ENCODE measurements around the gene SLC26A9. TPM values are rescaled to one million over a fixed set of nuclear protein-coding genes. Genes with fewer than 3 reads are reported as not detected.

SLC26A9 gene
- total RNA-seq, 1 experiment from 2014 or later: not detected

- DNase-seq (ENCODE audit: low read depth, low spot score): no peak
- in situ Hi-C loops (cut with HindIII; ENCODE audit: low pct_unique_long_range_greater_than_20kb, low sequenced_read_pairs): no loop called here
Observed at GRCh38 chr1:205976036-205976435, 32.8 kb upstream of the SLC26A9 start.

GRCh38 chr1:205975387-205975998 lies 32.2 kb upstream of the SLC26A9 start:
- DNase-seq (ENCODE audit: low read depth, low spot score): no peak
- in situ Hi-C loops (cut with HindIII; ENCODE audit: low pct_unique_long_range_greater_than_20kb, low sequenced_read_pairs): no loop called here

DNA sequence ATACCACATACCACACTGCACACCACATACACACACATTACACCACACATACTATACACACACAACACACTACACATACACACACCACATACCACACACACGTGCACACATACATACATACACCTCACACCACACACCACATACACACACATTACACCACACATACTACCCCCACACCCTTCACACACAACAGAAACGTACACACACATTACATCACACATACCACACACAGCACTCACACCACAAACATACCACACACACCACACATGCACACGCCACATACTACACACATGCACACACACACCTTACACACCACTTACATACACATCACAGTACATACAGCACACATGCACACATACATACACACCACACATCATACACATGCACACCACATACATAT lies 31.5 kb upstream of the SLC26A9 start:
- in situ Hi-C loops (cut with HindIII; ENCODE audit: low pct_unique_long_range_greater_than_20kb, low sequenced_read_pairs): no loop called here

DNA sequence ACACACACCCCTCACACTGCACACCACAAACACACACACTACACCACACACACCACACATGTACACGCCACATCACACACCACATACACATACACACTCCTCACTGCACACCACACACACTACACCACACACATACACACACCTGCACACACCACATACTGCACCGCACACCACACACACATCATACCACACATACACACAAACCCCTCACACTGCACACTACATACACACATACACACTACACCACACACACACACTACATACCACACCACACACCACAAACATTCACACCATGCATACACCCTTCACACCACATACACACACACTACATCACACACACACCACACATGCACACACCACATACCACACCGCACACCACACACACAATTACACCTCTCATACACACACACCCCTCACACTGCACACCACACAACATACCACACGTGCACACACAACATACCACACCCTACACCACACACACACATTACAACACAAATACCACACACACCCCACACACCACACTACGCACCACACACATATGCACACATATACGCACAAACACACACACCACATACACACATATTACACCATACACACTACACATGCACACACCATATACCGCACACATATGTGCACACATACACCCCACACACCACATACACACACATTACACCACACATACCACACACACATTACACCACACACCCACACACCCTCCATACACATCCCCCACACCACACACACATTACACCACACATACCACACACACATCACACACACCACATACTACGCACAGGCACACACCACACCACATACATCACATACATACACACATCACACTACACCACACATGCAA lies 30.3 kb upstream of the SLC26A9 start:
- in situ Hi-C loops (cut with HindIII; ENCODE audit: low pct_unique_long_range_greater_than_20kb, low sequenced_read_pairs): no loop called here
- DNase-seq (ENCODE audit: low read depth, low spot score): no peak

More for the DNA sequence above, 31.5 kb upstream of the SLC26A9 start:
- DNase-seq (ENCODE audit: low read depth, low spot score): no peak

- in situ Hi-C loops (cut with HindIII; ENCODE audit: low pct_unique_long_range_greater_than_20kb, low sequenced_read_pairs): no loop called here
- DNase-seq (ENCODE audit: low read depth, low spot score): no peak
Observed at GRCh38 chr1:205972491-205973168, 29.4 kb upstream of the SLC26A9 start.

GRCh38 chr1:205972081-205972480 lies 28.8 kb upstream of the SLC26A9 start:
- no peak for DNase-seq (ENCODE audit: low read depth, low spot score)
- in situ Hi-C loops (cut with HindIII; ENCODE audit: low pct_unique_long_range_greater_than_20kb, low sequenced_read_pairs): no loop called here

GRCh38 chr1:205971082-205971481 lies 27.8 kb upstream of the SLC26A9 start:
- in situ Hi-C loops (cut with HindIII; ENCODE audit: low pct_unique_long_range_greater_than_20kb, low sequenced_read_pairs): no loop called here
- DNase-seq (ENCODE audit: low read depth, low spot score): peak; percentile 36

DNA sequence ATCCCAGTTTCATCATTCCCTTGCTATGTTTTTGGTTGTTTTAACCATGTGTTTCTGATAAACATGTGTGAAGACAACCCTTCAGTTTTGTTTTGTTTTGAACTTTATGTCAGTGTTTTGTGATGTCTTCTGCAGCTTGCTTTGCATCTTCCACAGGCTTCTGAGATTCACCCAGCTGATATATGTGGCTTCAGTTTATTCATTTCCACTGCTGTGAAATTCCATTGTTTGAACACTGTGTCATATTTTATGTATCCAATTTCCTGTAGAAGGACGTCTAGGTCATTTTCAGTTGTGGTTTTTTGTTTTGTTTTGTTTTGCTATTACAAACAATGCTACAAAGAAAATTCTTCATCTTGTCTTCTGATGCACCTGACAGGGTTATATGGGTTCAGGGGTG lies 27.2 kb upstream of the SLC26A9 start:
- no peak for DNase-seq (ENCODE audit: low read depth, low spot score)
- in situ Hi-C loops (cut with HindIII; ENCODE audit: low pct_unique_long_range_greater_than_20kb, low sequenced_read_pairs): no loop called here

- no peak for DNase-seq (ENCODE audit: low read depth, low spot score)
- in situ Hi-C loops (cut with HindIII; ENCODE audit: low pct_unique_long_range_greater_than_20kb, low sequenced_read_pairs): no loop called here
Observed at GRCh38 chr1:205969229-205969628, 26.0 kb upstream of the SLC26A9 start.

- DNase-seq (ENCODE audit: low read depth, low spot score): no peak
- in situ Hi-C loops (cut with HindIII; ENCODE audit: low pct_unique_long_range_greater_than_20kb, low sequenced_read_pairs): no loop called here
Observed at GRCh38 chr1:205967554-205968335, 24.5 kb upstream of the SLC26A9 start.

GRCh38 chr1:205965036-205965884 lies 22.0 kb upstream of the SLC26A9 start:
- in situ Hi-C loops (cut with HindIII; ENCODE audit: low pct_unique_long_range_greater_than_20kb, low sequenced_read_pairs): no loop called here
- DNase-seq (ENCODE audit: low read depth, low spot score): no peak

DNA sequence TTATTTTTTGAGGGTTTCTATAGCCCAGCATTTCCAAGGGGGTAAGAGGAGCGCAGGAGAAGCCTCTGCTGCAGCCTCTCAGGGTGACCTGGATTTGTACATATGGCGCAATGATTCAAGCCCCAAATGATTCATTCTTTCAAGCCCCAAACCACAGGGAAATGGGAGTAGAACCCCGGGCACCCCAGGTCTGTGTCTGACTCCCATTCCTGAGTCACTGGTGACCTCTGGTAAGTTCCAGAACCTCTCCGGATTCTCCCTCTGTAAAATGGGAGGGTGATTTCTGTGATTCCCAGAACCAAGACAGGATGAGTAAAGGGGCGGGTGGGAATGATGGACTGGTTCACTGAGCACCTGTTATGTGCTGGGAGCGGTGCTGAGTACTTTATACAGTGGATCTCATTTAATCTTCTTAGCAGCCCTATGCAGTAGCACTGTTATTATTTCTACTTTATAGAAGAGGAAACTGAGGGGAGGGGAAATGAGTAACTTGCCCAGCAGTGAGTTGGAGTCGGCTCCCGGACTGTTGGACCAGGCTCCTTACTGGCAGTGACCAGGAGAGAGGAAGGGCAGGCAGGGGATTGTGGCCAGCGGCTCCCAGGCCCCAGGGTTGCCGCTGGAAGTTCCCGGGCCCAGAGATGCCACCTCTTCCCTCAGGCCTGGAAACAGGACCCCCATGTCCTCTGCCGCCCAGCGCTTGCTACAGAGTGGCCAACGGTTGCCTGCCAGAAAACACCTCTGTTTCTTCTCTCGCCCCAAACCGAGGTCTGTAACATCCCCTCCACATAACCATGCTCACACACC lies 20.3 kb upstream of the SLC26A9 start:
- no peak for DNase-seq (ENCODE audit: low read depth, low spot score)

DNA sequence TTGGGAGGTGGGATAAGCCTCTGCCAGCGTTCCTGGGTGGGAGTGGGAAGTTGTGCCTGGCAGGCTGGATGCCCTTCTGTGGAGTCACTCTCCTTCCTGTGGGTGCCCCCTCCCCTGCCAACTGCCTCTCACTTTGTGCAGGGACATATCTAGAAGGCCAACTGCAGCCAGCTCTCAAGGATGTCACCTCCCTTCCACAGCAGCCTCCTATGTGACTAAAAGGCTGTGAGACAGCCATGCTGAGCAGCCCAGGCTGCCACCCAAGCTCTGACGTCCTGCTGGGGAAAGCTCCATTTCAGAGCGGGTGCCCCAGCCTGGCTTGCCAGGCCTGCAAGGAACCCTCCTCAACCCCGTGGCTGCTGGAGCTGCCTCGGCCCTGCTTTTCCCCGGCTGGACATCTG lies 19.6 kb upstream of the SLC26A9 start:
- DNase-seq (ENCODE audit: low read depth, low spot score): no peak
- in situ Hi-C loops (cut with HindIII; ENCODE audit: low pct_unique_long_range_greater_than_20kb, low sequenced_read_pairs): no loop called here

More for the DNA sequence above, 20.3 kb upstream of the SLC26A9 start:
- in situ Hi-C loops (cut with HindIII; ENCODE audit: low pct_unique_long_range_greater_than_20kb, low sequenced_read_pairs): no loop called here

DNA sequence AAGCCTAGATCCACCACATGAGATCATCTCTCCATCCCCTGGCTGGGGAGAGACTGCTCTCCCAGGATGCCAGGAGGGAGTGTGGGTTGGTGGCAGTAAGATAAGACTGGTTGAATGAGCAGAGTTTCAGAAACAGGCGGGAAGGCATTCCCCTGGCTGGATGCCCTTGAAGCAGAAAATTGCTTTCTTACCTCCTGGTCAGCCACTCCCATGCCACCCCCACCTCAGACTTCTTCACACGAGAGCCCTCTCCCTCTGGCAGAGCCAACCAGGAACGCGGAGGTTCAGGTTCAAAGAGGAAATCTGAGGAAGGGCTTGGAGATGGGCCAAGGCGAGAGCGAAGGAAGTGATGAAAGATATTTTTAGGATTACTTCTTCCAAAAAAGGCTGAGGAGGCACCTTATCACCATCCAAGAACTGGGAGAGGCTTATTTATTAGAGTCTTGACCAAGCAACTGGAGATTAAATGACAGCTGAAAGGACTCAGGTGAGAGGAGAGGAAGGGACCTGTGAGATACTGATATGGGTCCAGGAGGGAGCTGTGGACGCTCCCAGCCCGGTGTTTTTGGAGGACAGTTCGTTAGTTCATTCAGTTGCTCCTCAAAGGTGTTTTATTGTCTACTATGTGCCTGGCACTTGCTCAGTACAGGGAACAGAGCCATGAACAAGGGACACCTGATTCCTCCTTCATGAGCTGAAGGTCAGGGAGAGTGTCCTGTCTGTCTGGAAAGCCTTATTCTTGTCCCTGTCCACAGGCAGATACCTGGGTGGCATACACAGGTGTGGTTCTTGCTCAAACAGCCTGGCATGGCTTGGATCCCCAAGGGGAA lies 18.9 kb upstream of the SLC26A9 start:
- DNase-seq (ENCODE audit: low read depth, low spot score): no peak
- in situ Hi-C loops (cut with HindIII; ENCODE audit: low pct_unique_long_range_greater_than_20kb, low sequenced_read_pairs): no loop called here

GRCh38 chr1:205961405-205961804 lies 18.1 kb upstream of the SLC26A9 start:
- in situ Hi-C loops (cut with HindIII; ENCODE audit: low pct_unique_long_range_greater_than_20kb, low sequenced_read_pairs): no loop called here
- DNase-seq (ENCODE audit: low read depth, low spot score): no peak

- in situ Hi-C loops (cut with HindIII; ENCODE audit: low pct_unique_long_range_greater_than_20kb, low sequenced_read_pairs): no loop called here
- no peak for DNase-seq (ENCODE audit: low read depth, low spot score)
Observed at GRCh38 chr1:205959789-205960188, 16.5 kb upstream of the SLC26A9 start.

All from SK-MEL-5 (cell line).